GM12865 (cell line): ENCODE measurements around the gene DYTN.

ENCODE experiments used
- DNase-seq: peaks from one replicate; pipeline ENCODE4 v3.0.0; 2010; ENCODE audit warnings: low read depth
- H3K4me3 ChIP-seq: 2 replicates; pipeline ENCODE4 v1.5.1; 2011; ENCODE audit warnings: mild to moderate bottlenecking, low read depth, low read length, control low read depth
- CTCF ChIP-seq: IDR thresholded peaks from 2 replicates; pipeline ENCODE4 v1.5.1; 2011; ENCODE audit warnings: low read length, control low read depth, low read depth, inconsistent platforms; ENCODE audit not compliant: insufficient read depth; ENCODE audit errors: missing control alignments

Gene DYTN

GRCh38 chr2:206641226-206641625 lies 77.0 kb downstream of the DYTN start:
- DNase-seq = no peak
- TF ChIP-seq CTCF = no peak
- no peak overlapping the region for H3K4me3 ChIP-seq

DNA sequence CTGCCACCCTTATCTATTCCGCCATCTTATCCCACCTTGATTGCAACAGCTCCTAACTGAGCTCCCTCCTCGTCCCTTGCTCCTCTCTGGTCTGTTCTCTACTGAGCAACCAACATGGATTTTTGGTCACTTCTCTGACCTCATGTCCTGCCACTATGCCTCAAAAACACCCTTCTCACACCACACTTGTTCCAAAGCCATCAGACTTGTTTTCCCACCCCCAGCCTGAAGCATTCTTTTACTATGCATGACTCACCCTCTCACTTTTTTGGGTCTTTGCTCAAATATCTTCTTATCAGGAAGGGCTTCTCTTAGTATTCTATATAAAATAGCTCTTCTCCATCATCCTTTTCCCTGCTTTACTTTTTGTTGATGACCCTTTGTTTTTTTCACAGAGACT lies 78.6 kb downstream of the DYTN start:
- DNase-seq = no peak
- TF ChIP-seq CTCF = no peak

DNA sequence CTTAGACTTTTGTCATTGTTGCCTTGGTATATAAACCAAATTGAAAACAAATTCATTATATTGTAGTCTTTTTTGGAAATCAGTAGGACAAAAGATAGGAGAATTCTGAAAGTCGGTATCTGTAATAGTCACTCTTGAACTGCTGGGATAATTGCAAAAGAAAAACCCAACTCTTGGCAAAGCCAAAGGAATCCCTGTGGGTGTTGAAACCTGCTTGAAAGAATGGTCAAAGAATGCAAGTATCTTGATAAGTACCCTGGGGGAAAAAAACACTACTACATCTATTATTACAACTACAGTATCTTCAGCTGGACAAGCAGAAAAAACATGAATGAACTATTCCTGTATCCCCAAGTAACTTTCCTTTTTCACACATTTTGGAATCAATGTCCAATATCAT lies 83.2 kb downstream of the DYTN start:
- no peak for TF ChIP-seq CTCF
- no peak for DNase-seq
- H3K4me3 ChIP-seq = no peak overlapping the region

More for the DNA sequence above, 78.6 kb downstream of the DYTN start:
- no peak overlapping the region for H3K4me3 ChIP-seq

DNA sequence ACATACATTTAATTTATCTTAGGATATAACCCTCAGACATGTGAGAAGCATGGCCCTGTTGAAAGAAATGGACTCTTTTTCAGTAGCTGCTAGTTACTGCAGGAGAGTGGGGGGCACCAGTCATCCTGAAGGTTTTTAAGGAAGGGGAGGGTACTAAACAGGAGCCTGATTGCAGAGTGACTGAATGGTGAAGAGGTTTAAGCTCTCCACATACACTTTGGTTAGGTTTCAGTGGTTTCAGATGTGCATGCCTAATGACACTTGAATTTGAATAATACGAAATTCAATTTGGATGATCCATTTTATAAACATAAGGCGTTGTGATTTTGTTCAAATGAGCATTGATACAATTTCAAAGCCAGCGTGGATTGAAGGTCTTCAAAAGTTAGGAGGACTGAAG lies 86.9 kb downstream of the DYTN start:
- no peak for TF ChIP-seq CTCF
- DNase-seq = no peak
- no peak overlapping the region for H3K4me3 ChIP-seq

DNA sequence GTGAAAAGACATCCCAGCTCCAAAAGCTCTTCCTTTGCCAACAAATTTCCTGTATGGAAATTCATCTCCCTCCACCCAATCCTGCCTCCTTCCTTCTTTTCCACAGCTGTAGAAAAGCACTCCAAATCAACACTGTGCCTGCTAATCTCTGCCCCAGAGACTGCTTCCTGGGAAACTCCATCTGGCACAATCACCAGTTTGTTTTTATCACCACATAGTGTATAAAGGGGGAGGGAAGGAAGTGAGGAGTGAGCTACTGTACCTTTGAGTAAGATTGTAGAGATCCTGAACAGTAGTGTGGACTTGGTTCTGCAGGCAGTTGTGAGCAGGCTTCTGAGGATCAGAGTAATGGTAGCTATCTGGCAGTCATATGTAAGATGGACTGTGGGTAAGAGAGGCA lies 90.6 kb downstream of the DYTN start:
- no peak for TF ChIP-seq CTCF

DNA sequence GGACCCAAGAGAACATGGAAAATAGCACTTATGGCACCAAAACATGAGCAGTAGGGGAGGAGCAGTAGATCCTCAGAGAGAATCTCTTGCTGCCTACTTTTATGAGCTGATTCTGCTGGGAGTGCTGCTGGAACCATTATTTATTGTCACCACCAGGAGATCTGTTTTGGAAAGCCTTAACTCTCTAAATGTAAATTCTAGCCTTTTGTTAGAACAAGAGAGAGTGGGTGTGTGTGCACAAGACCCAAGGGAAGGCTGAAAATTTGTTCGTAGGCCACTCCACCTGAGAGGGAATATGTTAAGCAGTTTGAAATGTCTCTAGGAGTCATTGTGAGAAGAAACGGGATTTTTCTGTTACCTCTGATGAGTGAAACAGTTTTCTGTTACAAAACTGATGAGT lies 92.1 kb downstream of the DYTN start:
- no peak for DNase-seq
- H3K4me3 ChIP-seq = no peak overlapping the region
- TF ChIP-seq CTCF = no peak

More for the DNA sequence above, 90.6 kb downstream of the DYTN start:
- no peak overlapping the region for H3K4me3 ChIP-seq
- no peak for DNase-seq

DNA sequence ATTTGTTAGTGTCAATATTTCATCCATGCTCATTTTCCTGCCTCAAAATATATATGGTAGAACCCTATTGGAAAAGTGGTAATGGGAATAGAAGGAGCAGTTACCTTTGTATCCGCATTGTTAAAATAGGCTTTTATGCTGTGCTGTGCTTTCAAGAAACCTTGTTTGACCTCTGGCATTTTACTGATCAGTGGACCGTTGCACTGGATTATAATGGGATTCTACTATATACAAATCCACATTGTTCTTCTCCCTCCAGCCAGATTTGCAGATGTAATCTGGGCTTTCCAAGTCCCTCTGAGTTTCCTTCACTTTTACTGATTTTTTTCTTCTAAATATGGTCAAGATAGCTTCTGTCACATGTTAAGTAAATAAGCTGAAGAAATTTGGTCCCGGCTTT lies 99.2 kb downstream of the DYTN start:
- TF ChIP-seq CTCF = no peak
- DNase-seq = no peak
- H3K4me3 ChIP-seq = no peak overlapping the region
